WI38 (cell line): ENCODE results near the gene POLR3C.
A peak's percentile ranks its signal among the peaks of the same experiment; 100 is the strongest.
"Not testable (repeated sequence)": the region's sequence is repeated elsewhere in the genome, so short reads cannot be mapped to it uniquely, and the experiment has no call there.

Experiments used
- H3K4me3 ChIP-seq: 2 replicates; pipeline ENCODE4 v1.5.1; 2011; ENCODE audit warnings: low read depth, mild to moderate bottlenecking, control low read depth, low read length
- CTCF ChIP-seq: IDR thresholded peaks from 2 replicates; pipeline ENCODE4 v1.5.1; 2012; ENCODE audit warnings: low read depth, mild to moderate bottlenecking, control low read depth, low read length

The POLR3C gene

GRCh38 chr1:145804235-145805045, 19.6 kb upstream of the POLR3C start:
- TF ChIP-seq CTCF, result no peak

GRCh38 chr1:145805057-145805456, 18.9 kb upstream of the POLR3C start:
- no peak overlapping the region for H3K4me3 ChIP-seq
- TF ChIP-seq CTCF, result no peak

More at GRCh38 chr1:145804235-145805045, 19.6 kb upstream of the POLR3C start:
- no peak overlapping the region for H3K4me3 ChIP-seq

- no peak for TF ChIP-seq CTCF
- H3K4me3 ChIP-seq, result no peak overlapping the region
Observed at GRCh38 chr1:145806408-145806807, 17.6 kb upstream of the POLR3C start.

GRCh38 chr1:145806844-145807243, 17.2 kb upstream of the POLR3C start:
- TF ChIP-seq CTCF, result no peak
- no peak overlapping the region for H3K4me3 ChIP-seq

- H3K4me3 ChIP-seq, result peak overlapping the region; percentile 2; the same call in 1 of the 2 replicates
Observed at GRCh38 chr1:145812977-145813810, 10.8 kb upstream of the POLR3C start.

- H3K4me3 ChIP-seq, result not testable (repeated sequence)
Observed at GRCh38 chr1:145818095-145818494, 5.9 kb upstream of the POLR3C start.

GRCh38 chr1:145822779-145823331, 1.1 kb upstream of the POLR3C start:
- peak overlapping the region; percentile 51 for H3K4me3 ChIP-seq

GRCh38 chr1:145824499-145824842, 471 bp downstream of the POLR3C start:
- TF ChIP-seq CTCF, result no peak
- peak overlapping the region; percentile 80 for H3K4me3 ChIP-seq
